LNCaP clone FGC (cell line): Measurements from ENCODE around the gene REM2.

Experiments
- DNase-seq: peaks from one replicate; pipeline ENCODE4 v3.0.0-alpha.2; 2011; ENCODE audit warnings: low read depth
- H3K4me3 ChIP-seq: 2 replicates; pipeline ENCODE4 v1.5.1; 2011; ENCODE audit warnings: mild to moderate bottlenecking, low read depth, low read length, control low read depth
- TF ChIP-seq, protein P1 (sequence below): IDR thresholded peaks from 2 replicates; pipeline ENCODE4 v1.5.1; 2012; ENCODE audit warnings: mild to moderate bottlenecking; ENCODE audit not compliant: control insufficient read depth, insufficient read depth; ENCODE audit errors: extremely low read depth

The REM2 gene

DNA sequence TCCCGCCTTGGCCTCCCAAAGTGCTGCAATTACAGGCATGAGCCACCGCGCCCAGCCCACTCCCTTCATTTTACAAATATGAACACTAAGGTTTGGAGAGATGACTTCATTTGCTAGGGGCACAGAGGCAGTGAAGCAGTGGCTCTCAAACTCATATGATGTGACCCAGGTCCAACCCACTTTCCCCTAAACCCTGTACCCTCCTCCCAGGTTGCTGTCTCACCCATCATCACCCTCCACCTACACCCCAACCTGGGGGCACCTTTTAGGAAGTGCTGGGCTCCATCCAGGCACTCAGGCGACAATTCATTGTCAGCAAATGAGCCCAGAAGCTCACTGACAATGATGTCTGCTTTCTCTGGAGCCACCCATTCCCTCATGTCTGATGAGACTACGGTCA is 40.7 kb downstream of the REM2 start:
- no peak for DNase-seq
- TF ChIP-seq, protein P1, sequence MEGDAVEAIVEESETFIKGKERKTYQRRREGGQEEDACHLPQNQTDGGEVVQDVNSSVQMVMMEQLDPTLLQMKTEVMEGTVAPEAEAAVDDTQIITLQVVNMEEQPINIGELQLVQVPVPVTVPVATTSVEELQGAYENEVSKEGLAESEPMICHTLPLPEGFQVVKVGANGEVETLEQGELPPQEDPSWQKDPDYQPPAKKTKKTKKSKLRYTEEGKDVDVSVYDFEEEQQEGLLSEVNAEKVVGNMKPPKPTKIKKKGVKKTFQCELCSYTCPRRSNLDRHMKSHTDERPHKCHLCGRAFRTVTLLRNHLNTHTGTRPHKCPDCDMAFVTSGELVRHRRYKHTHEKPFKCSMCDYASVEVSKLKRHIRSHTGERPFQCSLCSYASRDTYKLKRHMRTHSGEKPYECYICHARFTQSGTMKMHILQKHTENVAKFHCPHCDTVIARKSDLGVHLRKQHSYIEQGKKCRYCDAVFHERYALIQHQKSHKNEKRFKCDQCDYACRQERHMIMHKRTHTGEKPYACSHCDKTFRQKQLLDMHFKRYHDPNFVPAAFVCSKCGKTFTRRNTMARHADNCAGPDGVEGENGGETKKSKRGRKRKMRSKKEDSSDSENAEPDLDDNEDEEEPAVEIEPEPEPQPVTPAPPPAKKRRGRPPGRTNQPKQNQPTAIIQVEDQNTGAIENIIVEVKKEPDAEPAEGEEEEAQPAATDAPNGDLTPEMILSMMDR: no peak
- no peak overlapping the region for H3K4me3 ChIP-seq

DNA sequence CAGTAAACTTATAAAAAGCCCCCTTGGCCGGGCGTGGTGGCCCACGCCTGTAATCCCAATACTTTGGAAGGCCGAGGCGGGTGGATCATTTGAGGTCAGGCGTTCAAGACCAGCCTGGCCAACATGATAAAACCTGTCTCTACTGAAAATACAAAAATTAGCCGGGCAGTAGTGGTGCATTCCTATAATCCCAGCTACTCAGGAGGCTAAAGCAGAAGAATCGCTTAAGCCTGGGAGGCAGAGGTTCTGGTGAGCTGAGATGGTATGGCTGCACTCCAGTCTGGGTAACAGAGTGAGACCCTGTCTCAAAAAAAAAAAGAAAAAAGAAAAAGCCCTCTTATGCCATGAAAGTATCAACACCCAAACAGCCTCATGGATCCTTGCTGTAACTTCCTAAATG is 42.5 kb downstream of the REM2 start:
- TF ChIP-seq, protein P1: no peak
- DNase-seq: no peak
- no peak overlapping the region for H3K4me3 ChIP-seq

DNA sequence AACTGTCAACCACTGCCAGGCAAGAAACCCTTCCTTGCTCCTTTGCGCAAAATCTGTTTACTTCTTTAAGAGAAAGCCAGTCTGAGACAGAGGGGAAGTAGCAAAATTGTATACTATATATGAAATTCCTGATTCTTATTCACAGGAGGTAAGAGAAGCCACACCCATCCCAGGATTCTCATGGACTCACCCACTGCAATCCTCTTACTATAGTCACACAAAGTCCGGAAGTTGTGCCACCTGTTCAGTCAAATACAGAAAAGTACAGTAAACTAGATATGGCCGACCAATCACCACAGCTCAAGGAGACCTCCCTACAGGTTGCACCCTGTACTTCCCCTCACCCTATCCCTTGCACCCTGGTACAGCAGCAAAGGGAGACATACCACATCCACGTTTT is 43.3 kb downstream of the REM2 start:
- DNase-seq: no peak
- H3K4me3 ChIP-seq: no peak overlapping the region
- TF ChIP-seq, protein P1: no peak

DNA sequence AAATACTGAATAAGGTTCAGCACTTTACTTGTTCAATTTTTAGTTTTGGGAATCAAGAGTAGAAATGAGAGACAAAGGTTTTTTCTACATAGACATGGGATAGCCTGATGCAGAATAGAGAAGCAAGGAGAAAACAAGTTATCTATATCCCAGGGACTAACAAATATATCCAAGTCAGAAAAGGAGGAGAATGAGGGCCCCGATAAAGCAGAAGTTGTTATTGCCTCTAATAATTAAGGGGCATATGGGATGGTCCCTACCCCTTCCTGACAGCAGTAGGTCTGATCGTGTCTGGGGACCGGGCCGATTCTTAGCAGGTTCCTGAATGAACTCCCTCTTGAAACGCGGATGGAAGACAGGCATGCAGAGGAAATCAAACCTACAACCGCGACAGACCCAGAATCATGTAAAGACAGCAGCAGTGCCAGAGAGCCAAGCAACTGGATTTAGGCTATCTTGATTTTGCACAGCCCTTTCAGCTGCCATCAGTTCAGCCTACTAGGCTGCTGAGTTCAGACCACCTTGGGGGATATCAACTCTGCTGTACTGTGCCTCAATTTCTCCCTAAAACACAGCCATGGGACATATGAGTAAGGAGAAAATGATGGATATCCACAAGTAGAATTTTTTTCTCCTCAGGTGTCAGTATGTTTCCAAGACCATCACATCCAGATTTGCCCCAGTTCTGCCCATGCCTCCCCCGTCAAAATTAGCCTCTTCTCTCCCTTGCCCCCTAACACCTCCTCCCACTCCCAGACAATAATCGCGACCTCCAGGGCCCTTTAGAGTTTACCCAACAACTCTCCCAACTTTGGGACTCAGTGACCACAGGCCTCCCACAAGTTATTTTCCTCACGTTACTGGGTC is 45.4 kb downstream of the REM2 start:
- TF ChIP-seq, protein P1: no peak
- peak overlapping the region; percentile 93 for H3K4me3 ChIP-seq
- DNase-seq: no peak

DNA sequence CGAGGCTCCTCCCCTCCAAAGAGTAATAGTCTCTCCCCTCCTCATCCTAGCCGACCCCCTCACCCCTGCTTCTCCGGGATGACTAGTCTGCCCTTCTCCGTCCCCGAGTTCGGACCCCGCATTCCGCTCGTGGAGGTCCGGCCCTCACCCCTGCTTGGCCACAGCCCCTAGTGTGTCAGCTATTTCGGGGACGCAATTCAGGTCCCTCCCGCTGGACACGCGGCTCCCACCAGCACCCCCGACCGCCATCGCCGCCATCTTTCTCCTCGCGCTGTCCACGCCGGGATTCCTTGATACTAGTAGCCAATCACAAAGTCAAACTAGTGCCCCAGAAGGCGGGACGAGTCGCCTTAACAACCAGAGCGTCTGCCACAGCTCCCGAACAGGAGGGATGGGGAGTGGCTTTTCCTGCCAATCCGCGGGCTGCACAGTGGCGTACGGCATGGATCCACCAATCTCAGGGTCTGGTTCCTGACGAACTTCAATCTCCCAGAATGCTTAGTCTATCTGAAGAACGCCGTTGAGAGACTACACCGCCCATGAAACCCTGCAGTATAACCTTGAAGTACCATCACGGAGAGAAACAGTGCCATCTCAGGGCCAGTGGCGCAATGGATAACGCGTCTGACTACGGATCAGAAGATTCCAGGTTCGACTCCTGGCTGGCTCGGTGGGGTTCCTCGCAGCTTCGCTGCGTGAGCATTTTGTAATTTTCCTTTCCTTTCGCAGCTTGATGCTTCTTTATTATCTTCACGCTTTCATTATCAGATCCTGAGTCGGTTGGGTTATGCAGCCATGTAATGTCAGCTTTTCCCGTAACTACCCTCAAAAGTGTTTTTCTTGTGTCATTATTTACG is 46.3 kb downstream of the REM2 start, which contains the start of gene PRMT5:
PRMT5 (minus strand) TSS at position 273 of the 857 bp plus-strand sequence; CDS start at position 258, 15 bp downstream.
- TF ChIP-seq, protein P1: peak; percentile 12; the same call in 1 of the 2 replicates
- DNase-seq: peak; percentile 99
- peak within 1 kb of the TSS; percentile 93 for H3K4me3 ChIP-seq

DNA sequence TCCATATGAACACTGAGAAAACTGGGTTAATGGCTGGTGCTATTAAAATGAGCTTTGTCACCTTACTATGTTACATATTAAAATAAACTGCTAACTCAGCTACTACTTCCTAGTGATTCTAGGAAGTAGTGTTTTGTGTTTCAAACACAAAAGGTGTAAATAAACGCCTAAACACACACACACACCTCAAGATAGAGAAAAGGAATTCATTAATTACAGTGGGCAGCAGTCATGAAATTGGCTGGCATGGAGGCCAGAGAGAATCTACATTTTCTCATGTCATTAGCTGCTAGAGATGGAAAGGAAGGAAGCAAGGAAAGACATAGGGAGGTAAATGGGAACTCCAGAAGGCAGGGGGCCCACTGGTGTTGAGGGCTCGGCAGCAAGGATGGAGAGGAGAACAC is 46.9 kb downstream of the REM2 start:
- TF ChIP-seq, protein P1: no peak
- DNase-seq: no peak
- peak overlapping the region; percentile 93 for H3K4me3 ChIP-seq
